WTC11 (cell line): ENCODE measurements around the gene SARM1. TPM values are rescaled to one million over a fixed set of nuclear protein-coding genes. Genes with fewer than 3 reads are reported as not detected.
A peak's percentile ranks its signal among the peaks of the same experiment; 100 is the strongest.

Experiments used
- CREM ChIP-seq: sonication (generic); formaldehyde crosslinking; IDR thresholded peaks from 2 replicates; pipeline ENCODE4 v1.8.1; 2022; ENCODE audit warnings: mild to moderate bottlenecking, missing genetic modification reagents, moderate library complexity
- EMX1 ChIP-seq: fragments of 250-450 bp; sonication (Bioruptor Pico); IDR thresholded peaks from 2 replicates; pipeline ENCODE4 v1.8.0; 2021; ENCODE audit warnings: mild to moderate bottlenecking
- FOXK1 ChIP-seq: sonication (generic); formaldehyde crosslinking; IDR thresholded peaks from 2 replicates; pipeline ENCODE4 v1.8.0; 2022; ENCODE audit warnings: mild to moderate bottlenecking, moderate library complexity, missing genetic modification reagents
- FOXP1 ChIP-seq: sonication (generic); formaldehyde crosslinking; IDR thresholded peaks from 2 replicates; pipeline ENCODE4 v1.8.0; 2022; ENCODE audit warnings: missing genetic modification reagents, mild to moderate bottlenecking, moderate library complexity, borderline replicate concordance
- GABPB1 ChIP-seq: sonication (generic); formaldehyde crosslinking; IDR thresholded peaks from 2 replicates; pipeline ENCODE4 v1.8.1; 2023; ENCODE audit warnings: mild to moderate bottlenecking, missing genetic modification reagents
- GRHL2 ChIP-seq: fragments of 250-450 bp; sonication (Bioruptor Pico); IDR thresholded peaks from 2 replicates; pipeline ENCODE4 v1.8.0; 2022; ENCODE audit warnings: mild to moderate bottlenecking, moderate library complexity; ENCODE audit not compliant: insufficient replicate concordance, severe bottlenecking
- NFATC4 ChIP-seq: fragments of 250-450 bp; sonication (Bioruptor Pico); IDR thresholded peaks from 2 replicates; pipeline ENCODE4 v1.9.0; 2021; ENCODE audit warnings: mild to moderate bottlenecking
- NFE2L1 ChIP-seq: sonication (generic); formaldehyde crosslinking; IDR thresholded peaks from 2 replicates; pipeline ENCODE4 v1.8.1; 2023; ENCODE audit warnings: missing genetic modification reagents
- NR2C2 ChIP-seq: sonication (generic); formaldehyde crosslinking; IDR thresholded peaks from 2 replicates; pipeline ENCODE4 v1.8.0; 2022; ENCODE audit warnings: mild to moderate bottlenecking, missing genetic modification reagents
- RELA ChIP-seq: sonication (generic); formaldehyde crosslinking; IDR thresholded peaks from 2 replicates; pipeline ENCODE4 v1.8.1; 2022; ENCODE audit warnings: missing genetic modification reagents, mild to moderate bottlenecking, borderline replicate concordance
- SP1 ChIP-seq: sonication (generic); formaldehyde crosslinking; conservative IDR thresholded peaks from 2 replicates; pipeline ENCODE4 v1.8.1; 2022; ENCODE audit warnings: missing genetic modification reagents
- TP53 ChIP-seq: sonication (generic); formaldehyde crosslinking; IDR thresholded peaks from 2 replicates; pipeline ENCODE4 v1.8.1; 2023; ENCODE audit warnings: mild to moderate bottlenecking, missing genetic modification reagents
- ZBTB21 ChIP-seq: sonication (generic); formaldehyde crosslinking; IDR thresholded peaks from 2 replicates; pipeline ENCODE4 v1.8.1; 2023; ENCODE audit warnings: mild to moderate bottlenecking, missing genetic modification reagents, borderline replicate concordance
- total RNA-seq: library from RNA; stranded (reverse); gene quantifications from 3 replicates; pipeline ENCODE4 v1.2.3, GENCODE V29; 2021
- TF ChIP-seq, protein P1 (sequence below): sonication (generic); formaldehyde crosslinking; IDR thresholded peaks from 2 replicates; pipeline ENCODE4 v1.8.1; 2022; ENCODE audit warnings: low read depth, missing genetic modification reagents, borderline replicate concordance
- TF ChIP-seq, protein P2 (sequence below): sonication (generic); formaldehyde crosslinking; IDR thresholded peaks from 2 replicates; pipeline ENCODE4 v1.8.0; 2022; ENCODE audit warnings: mild to moderate bottlenecking, missing genetic modification reagents
- TF ChIP-seq, protein P3 (sequence below): sonication (generic); formaldehyde crosslinking; IDR thresholded peaks from 2 replicates; pipeline ENCODE4 v1.8.1; 2023; ENCODE audit warnings: mild to moderate bottlenecking, missing genetic modification reagents, moderate library complexity
- TF ChIP-seq, protein P4 (sequence below): sonication (generic); formaldehyde crosslinking; IDR thresholded peaks from 2 replicates; pipeline ENCODE4 v1.8.0; 2023; ENCODE audit warnings: mild to moderate bottlenecking, missing genetic modification reagents
- TF ChIP-seq, protein P5 (sequence below): sonication (generic); formaldehyde crosslinking; IDR thresholded peaks from 2 replicates; pipeline ENCODE4 v1.8.1; 2023; ENCODE audit warnings: mild to moderate bottlenecking, missing genetic modification reagents

The SARM1 gene
- total RNA-seq, 1 experiment from 2014 or later, result 3.8 TPM

DNA sequence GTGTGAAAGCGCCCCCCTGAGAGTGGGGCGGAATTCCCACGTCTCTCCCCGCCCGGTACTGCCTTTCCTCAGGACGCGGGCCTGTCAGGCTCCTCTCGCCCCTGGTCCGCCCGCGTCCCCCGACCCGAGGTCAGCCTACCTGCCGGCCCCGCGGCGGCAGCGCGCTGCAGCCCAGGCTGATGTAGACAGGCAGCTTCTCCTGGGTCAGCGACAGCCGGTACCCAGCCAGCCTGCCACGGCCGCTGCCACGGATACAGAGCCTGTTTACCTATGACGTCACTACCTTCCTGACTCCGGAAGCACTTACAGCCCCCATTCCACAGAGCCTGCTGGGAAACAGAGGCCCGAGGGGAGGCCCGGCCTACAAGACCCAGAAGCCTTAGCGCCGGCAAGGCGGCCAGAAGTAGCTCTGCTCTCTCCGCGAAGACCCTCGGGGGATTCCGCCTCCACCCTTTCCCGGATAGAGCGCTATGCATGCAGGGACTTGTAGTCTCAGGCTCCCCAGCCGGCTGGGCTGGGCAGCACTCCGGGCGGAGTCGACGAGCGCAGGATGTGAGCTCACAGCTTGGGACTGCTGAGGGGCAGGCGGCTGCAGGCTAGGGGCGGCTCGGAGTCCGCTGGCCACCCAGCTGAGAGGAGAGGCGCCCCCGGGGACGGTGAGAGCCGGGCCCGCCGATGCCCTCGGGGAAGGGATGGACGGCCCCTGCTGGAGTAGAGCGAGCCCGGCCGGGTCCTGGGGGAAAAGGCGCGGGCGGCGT is 36.1 kb upstream of the SARM1 start, which contains the start of the genes IFT20 and TNFAIP1 (continued):
- peak; percentile 98 for TF ChIP-seq CREM (CRISPR knock-in tag)
- peak; percentile 78; the same call in 1 of the 2 replicates for TF ChIP-seq SP1 (CRISPR knock-in tag)
- TF ChIP-seq, protein P1, sequence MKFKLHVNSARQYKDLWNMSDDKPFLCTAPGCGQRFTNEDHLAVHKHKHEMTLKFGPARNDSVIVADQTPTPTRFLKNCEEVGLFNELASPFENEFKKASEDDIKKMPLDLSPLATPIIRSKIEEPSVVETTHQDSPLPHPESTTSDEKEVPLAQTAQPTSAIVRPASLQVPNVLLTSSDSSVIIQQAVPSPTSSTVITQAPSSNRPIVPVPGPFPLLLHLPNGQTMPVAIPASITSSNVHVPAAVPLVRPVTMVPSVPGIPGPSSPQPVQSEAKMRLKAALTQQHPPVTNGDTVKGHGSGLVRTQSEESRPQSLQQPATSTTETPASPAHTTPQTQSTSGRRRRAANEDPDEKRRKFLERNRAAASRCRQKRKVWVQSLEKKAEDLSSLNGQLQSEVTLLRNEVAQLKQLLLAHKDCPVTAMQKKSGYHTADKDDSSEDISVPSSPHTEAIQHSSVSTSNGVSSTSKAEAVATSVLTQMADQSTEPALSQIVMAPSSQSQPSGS (CRISPR knock-in tag), result peak; percentile 53; the same call in 1 of the 2 replicates
- TF ChIP-seq EMX1 (CRISPR knock-in tag), result no peak
- TF ChIP-seq FOXK1, result peak; percentile 100
- TF ChIP-seq GABPB1 (CRISPR knock-in tag), result peak; percentile 89
- TF ChIP-seq GRHL2, result no peak
- no peak for TF ChIP-seq RELA
- peak; percentile 100 for TF ChIP-seq NR2C2
- TF ChIP-seq ZBTB21 (CRISPR knock-in tag), result peak; percentile 98
- TF ChIP-seq, protein P2, sequence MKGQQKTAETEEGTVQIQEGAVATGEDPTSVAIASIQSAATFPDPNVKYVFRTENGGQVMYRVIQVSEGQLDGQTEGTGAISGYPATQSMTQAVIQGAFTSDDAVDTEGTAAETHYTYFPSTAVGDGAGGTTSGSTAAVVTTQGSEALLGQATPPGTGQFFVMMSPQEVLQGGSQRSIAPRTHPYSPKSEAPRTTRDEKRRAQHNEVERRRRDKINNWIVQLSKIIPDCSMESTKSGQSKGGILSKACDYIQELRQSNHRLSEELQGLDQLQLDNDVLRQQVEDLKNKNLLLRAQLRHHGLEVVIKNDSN, result peak; percentile 29; the same call in 1 of the 2 replicates
- TF ChIP-seq NFE2L1, result no peak
- TF ChIP-seq NFATC4 (CRISPR knock-in tag), result no peak
- TF ChIP-seq, protein P3, sequence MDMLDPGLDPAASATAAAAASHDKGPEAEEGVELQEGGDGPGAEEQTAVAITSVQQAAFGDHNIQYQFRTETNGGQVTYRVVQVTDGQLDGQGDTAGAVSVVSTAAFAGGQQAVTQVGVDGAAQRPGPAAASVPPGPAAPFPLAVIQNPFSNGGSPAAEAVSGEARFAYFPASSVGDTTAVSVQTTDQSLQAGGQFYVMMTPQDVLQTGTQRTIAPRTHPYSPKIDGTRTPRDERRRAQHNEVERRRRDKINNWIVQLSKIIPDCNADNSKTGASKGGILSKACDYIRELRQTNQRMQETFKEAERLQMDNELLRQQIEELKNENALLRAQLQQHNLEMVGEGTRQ (CRISPR knock-in tag), result peak; percentile 52; the same call in 1 of the 2 replicates
- TF ChIP-seq, protein P4, sequence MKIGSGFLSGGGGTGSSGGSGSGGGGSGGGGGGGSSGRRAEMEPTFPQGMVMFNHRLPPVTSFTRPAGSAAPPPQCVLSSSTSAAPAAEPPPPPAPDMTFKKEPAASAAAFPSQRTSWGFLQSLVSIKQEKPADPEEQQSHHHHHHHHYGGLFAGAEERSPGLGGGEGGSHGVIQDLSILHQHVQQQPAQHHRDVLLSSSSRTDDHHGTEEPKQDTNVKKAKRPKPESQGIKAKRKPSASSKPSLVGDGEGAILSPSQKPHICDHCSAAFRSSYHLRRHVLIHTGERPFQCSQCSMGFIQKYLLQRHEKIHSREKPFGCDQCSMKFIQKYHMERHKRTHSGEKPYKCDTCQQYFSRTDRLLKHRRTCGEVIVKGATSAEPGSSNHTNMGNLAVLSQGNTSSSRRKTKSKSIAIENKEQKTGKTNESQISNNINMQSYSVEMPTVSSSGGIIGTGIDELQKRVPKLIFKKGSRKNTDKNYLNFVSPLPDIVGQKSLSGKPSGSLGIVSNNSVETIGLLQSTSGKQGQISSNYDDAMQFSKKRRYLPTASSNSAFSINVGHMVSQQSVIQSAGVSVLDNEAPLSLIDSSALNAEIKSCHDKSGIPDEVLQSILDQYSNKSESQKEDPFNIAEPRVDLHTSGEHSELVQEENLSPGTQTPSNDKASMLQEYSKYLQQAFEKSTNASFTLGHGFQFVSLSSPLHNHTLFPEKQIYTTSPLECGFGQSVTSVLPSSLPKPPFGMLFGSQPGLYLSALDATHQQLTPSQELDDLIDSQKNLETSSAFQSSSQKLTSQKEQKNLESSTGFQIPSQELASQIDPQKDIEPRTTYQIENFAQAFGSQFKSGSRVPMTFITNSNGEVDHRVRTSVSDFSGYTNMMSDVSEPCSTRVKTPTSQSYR (CRISPR knock-in tag), result 0 out of 2 replicates have a peak, but pooled peaks have one; percentile 6
- no peak for TF ChIP-seq TP53
- TF ChIP-seq FOXP1 (CRISPR knock-in tag), result peak; percentile 65; the same call in 1 of the 2 replicates
- TF ChIP-seq, protein P5, sequence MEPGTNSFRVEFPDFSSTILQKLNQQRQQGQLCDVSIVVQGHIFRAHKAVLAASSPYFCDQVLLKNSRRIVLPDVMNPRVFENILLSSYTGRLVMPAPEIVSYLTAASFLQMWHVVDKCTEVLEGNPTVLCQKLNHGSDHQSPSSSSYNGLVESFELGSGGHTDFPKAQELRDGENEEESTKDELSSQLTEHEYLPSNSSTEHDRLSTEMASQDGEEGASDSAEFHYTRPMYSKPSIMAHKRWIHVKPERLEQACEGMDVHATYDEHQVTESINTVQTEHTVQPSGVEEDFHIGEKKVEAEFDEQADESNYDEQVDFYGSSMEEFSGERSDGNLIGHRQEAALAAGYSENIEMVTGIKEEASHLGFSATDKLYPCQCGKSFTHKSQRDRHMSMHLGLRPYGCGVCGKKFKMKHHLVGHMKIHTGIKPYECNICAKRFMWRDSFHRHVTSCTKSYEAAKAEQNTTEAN (CRISPR knock-in tag), result 0 out of 2 replicates have a peak, but pooled peaks have one; percentile 33
